Colonic mucosa (tissue), 4 donors: ENCODE results near the gene PRRT2. TPM values are rescaled to one million over a fixed set of nuclear protein-coding genes. Genes with fewer than 3 reads are reported as not detected.

ENCODE experiments used
- DNase-seq: peaks from one replicate; pipeline ENCODE4 v3.0.0-alpha.2; 2020
- H3K27ac ChIP-seq: fragments of 200-600 bp; one replicate; pipeline ENCODE4 v1.8.0; 2021
- H3K27me3 ChIP-seq: fragments of 200-600 bp; one replicate; pipeline ENCODE4 v1.8.0; 2021
- H3K36me3 ChIP-seq: fragments of 200-600 bp; one replicate; pipeline ENCODE4 v1.8.0; 2021
- H3K4me1 ChIP-seq: fragments of 200-600 bp; one replicate; pipeline ENCODE4 v1.8.0; 2021; ENCODE audit warnings: mild to moderate bottlenecking
- H3K4me3 ChIP-seq: fragments of 200-600 bp; one replicate; pipeline ENCODE4 v1.8.0; 2021
- H3K9ac ChIP-seq, 2 donors: one replicate each; pipeline ENCODE4 v1.7.0; 2013; ENCODE audit warnings: control low read depth in 2 of 2, low read depth in 2 of 2, low read length in 2 of 2
- H3K9me3 ChIP-seq: fragments of 200-600 bp; one replicate; pipeline ENCODE4 v1.8.0; 2021
- intact Hi-C: fragments of 100-400 bp; cut with DNase I; formaldehyde crosslinking; loops from one replicate; pipeline ENCODE4 v1.14.1; 2022
- total RNA-seq, 2 donors: library from RNA; stranded (reverse); fragmentation: NEBNext Ultra II Directional in 1 of 2; extraction: Animal tissue kit (Norgen Biotek cat#: 25700) in 1 of 2; gene quantifications; one replicate each; pipeline ENCODE4 v1.2.1, GENCODE V29; 2021
- TF ChIP-seq, protein P1 (sequence below): fragments of 200-600 bp; IDR thresholded peaks from one replicate; pipeline ENCODE4 v1.8.0; 2022; ENCODE audit warnings: antibody characterized with exemption, mild to moderate bottlenecking
- donor health status: healthy.
- donor health status: DM: no; HTN: no; CAD: no.
- donor health status: DM: no; HTN: no; CAD: no.

The PRRT2 gene
- total RNA-seq, 2 donors from 2014 or later: 1.4 to 1.7 TPM

DNA sequence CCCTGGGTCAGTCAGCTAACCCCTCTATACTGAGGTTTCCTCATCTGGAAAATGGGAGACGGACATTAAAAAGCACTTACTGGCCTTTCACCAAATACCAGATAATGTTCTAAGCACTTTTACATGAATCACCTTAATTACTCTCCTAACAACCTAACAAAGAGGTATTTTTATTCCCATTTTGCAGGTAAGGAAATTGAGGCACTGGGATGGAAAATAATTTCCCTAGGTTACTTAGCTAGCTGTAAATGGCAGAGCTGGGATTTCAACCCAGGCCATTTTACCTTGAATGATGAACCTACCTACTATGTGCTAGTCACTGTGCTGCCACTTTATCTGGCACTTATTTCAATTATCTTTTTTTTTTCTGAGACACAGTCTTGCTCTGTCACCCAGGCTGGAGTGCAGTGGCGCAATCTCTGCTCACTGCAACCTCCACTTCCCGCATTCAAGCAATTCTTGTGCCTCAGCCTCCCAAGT lies 17.7 kb upstream of the PRRT2 start:
- Histone ChIP-seq H3K4me1 (no peaks in the 10 kb centered on the region), H3K9ac (no peak overlapping the region), H3K27ac (no peak overlapping the region), H3K4me3 (no peak overlapping the region), H3K9me3 (no peaks in the 10 kb centered on the region), H3K27me3 (no peaks in the 10 kb centered on the region), H3K36me3 (peaks cover 3% of the 10 kb centered on the region)
- TF ChIP-seq, protein P1, sequence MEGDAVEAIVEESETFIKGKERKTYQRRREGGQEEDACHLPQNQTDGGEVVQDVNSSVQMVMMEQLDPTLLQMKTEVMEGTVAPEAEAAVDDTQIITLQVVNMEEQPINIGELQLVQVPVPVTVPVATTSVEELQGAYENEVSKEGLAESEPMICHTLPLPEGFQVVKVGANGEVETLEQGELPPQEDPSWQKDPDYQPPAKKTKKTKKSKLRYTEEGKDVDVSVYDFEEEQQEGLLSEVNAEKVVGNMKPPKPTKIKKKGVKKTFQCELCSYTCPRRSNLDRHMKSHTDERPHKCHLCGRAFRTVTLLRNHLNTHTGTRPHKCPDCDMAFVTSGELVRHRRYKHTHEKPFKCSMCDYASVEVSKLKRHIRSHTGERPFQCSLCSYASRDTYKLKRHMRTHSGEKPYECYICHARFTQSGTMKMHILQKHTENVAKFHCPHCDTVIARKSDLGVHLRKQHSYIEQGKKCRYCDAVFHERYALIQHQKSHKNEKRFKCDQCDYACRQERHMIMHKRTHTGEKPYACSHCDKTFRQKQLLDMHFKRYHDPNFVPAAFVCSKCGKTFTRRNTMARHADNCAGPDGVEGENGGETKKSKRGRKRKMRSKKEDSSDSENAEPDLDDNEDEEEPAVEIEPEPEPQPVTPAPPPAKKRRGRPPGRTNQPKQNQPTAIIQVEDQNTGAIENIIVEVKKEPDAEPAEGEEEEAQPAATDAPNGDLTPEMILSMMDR: no peak
- intact Hi-C loops: no loop called here
- DNase-seq: no peak

DNA sequence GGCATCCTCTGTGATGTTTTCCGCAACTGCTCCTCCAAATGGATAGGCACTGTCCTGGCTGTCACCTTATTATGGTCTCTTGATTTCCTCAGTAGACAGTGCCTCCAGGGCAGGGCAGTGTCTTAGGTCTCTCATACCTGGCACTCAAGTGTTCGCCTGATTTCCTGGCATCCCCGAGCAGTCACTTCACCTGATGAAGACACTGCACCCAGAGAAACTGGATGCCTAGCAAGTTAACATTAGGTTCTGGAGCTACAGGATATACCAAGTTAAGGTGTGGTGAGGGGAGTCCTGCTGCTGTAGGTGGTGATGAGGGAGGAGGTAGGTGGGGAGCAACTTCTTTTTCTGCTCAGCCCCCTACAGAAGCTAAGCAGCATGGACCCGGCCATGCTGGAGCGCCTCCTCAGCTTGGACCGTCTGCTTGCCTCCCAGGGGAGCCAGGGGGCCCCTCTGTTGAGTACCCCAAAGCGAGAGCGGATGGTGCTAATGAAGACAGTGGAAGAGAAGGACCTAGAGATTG lies 9.5 kb upstream of the PRRT2 start:
- no peaks in the 10 kb centered on the region for H3K9me3 ChIP-seq
- TF ChIP-seq, protein P1: no peak
- DNase-seq: no peak
- no peak overlapping the region for H3K9ac ChIP-seq
- H3K4me3 ChIP-seq: no peak overlapping the region
- intact Hi-C loops: no loop called here
- H3K27ac ChIP-seq: no peak overlapping the region
- H3K36me3 ChIP-seq: peaks cover 3% of the 10 kb centered on the region
- no peaks in the 10 kb centered on the region for H3K27me3 ChIP-seq
- no peaks in the 10 kb centered on the region for H3K4me1 ChIP-seq

DNA sequence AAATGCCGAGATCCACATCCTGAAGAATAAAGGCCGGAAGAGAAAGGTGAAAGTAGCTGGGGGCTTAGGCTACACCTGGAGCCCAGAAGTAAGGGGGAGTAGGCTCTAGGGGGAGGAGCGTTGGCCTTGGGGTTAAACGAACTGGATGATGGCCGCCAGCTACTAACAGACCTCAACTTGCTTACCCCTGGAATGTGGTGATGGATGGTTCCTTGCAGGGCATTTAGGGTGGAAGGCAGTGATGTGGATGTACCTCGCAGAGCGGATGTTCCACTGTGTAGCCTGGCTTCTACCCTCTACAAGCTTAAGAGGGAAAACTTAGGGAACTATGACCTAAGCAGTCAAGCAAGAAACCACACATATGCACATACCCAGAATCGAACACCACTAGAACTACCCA lies 8.0 kb upstream of the PRRT2 start:
- Histone ChIP-seq H3K36me3 (no peaks in the 10 kb centered on the region), H3K27ac (peak overlapping the region; percentile 98), H3K4me3 (no peak overlapping the region), H3K9me3 (no peaks in the 10 kb centered on the region), H3K9ac (no peak overlapping the region), H3K27me3 (no peaks in the 10 kb centered on the region), H3K4me1 (peaks cover 5% of the 10 kb centered on the region)
- intact Hi-C loops: no loop called here
- DNase-seq: no peak
- TF ChIP-seq, protein P1: no peak

DNA sequence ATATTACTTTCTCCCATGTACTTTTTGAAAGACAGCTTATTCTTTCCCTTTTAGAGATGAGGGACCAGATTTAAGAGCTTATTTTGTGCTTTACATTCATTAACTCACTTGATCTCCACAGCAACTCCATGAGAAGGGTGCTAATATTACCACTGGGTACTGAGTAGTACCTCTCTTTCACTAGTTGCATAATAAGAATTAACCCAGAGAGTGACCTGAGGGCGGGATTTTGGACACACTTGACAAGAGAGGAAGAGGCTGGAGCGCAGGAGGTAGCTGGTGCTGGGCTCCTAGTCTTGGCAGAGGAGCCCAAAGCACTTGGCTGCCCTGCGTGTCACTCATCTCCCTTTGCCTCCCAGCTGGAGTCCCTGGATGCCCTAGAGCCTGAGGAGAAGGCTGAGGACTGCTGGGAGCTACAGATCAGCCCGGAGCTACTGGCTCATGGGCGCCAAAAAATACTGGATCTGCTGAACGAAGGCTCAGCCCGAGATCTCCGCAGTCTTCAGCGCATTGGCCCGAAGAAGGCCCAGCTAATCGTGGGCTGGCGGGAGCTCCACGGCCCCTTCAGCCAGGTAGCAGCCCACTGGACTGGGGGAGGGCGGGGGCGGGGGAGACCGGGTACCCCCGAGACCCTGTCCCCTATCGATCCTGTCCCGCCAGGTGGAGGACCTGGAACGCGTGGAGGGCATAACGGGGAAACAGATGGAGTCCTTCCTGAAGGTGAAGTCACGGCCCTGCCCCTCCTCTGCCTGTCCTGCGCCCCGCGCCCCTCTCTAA lies 7.3 kb upstream of the PRRT2 start:
- intact Hi-C loops: no loop called here
- Histone ChIP-seq H3K27me3 (no peaks in the 10 kb centered on the region), H3K9me3 (no peaks in the 10 kb centered on the region), H3K4me1 (peaks cover 12% of the 10 kb centered on the region), H3K4me3 (peak overlapping the region; percentile 66), H3K27ac (peak overlapping the region; percentile 98), H3K36me3 (no peaks in the 10 kb centered on the region), H3K9ac (peak overlapping the region; percentile 93 to 96)
- TF ChIP-seq, protein P1: no peak
- peak; percentile 55 for DNase-seq

DNA sequence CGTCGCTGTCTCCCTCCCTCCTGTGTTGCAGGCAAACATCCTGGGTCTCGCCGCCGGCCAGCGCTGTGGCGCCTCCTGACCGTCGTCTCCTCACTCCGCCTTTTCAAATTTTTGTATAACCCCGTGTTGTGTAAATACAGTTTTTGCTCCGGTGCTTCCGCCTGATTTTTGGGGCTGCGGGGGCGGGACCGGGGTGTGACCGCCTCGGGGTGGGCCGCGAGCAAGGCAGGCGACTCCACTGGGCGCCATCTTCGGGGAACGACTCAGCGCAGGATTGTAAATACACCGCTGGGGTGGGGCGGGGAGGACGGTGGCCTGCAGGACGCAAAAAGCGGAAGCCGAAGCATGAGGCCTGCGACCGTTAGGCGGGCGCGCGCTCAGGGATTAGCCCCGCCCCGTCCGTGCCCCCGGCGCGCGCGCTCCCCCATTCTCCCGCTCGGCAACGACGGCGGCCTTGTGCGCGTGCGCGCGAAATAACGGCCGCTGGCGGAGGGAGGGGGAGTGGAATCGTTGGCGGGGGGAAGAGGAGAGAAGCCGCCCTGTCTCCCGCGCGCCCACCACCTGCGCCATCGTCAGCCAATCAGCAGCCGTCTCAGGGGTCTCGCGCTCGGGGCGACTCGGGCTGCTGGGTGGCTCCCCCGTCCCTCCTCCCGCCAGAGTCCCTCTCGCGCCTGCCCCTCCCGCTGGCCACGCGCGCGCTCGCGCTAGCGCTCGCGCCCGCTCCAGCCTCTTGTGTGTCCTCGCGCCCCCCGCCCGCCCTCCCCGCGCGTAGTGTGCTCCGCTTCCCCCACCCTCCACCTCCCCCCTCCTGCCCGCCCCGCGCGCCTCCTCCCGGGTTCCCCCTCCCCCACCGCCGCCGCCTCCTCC lies 6.5 kb upstream of the PRRT2 start:
- DNase-seq: peak; percentile 99
- no peaks in the 10 kb centered on the region for H3K36me3 ChIP-seq
- no peaks in the 10 kb centered on the region for H3K9me3 ChIP-seq
- intact Hi-C loops: no loop called here
- H3K4me1 ChIP-seq: peaks cover 19% of the 10 kb centered on the region
- peak overlapping the region; percentile 66 for H3K4me3 ChIP-seq
- TF ChIP-seq, protein P1: no peak
- H3K27ac ChIP-seq: peak overlapping the region; percentile 98
- peak overlapping the region; percentile 93 to 96 for H3K9ac ChIP-seq
- no peaks in the 10 kb centered on the region for H3K27me3 ChIP-seq
